Aortic smooth muscle cell (primary cell): ENCODE measurements around the gene SLC39A9. TPM values are rescaled to one million over a fixed set of nuclear protein-coding genes. Genes with fewer than 3 reads are reported as not detected.

Source experiments
- total RNA-seq: library from RNA; depleted of rRNA; stranded (reverse); fragments of >200 nt; gene quantifications from 2 replicates; pipeline ENCODE4 v1.2.3, GENCODE V29; 2014

Gene SLC39A9
- 118 and 127 TPM in 2 replicates for total RNA-seq

GRCh38 chr14:69398053-69398817, at the start of gene SLC39A9, which contains the start of gene ERH:
SLC39A9 (plus strand) TSS chr14:69398692; CDS start chr14:69399370, 678 bp downstream.
ERH (minus strand) TSS chr14:69398299; CDS start chr14:69398233, 66 bp downstream.

GRCh38 chr14:69484444-69485314, 86.2 kb downstream of the SLC39A9 start, which contains the start of gene PLEKHD1:
PLEKHD1 (plus strand) TSS chr14:69484728; CDS start chr14:69484966, 238 bp downstream.

Other genes with a start within 250 kb of the SLC39A9 start
- gene DCAF5, start 245.6 kb upstream of the SLC39A9 start, total RNA-seq, result 15.1 and 16.7 TPM in 2 replicates
- 16.6 and 16.7 TPM in 2 replicates for gene EXD2, start 207.2 kb upstream of the SLC39A9 start, total RNA-seq
- 1.8 and 2.5 TPM in 2 replicates for gene GALNT16, start 138.5 kb upstream of the SLC39A9 start, total RNA-seq
- gene ERH, start 393 bp upstream of the SLC39A9 start, total RNA-seq, result 270 and 284 TPM in 2 replicates
- 0.06 TPM in 1 of 2 replicates, not detected in the other for gene PLEKHD1, start 86.0 kb downstream of the SLC39A9 start, total RNA-seq
- gene CCDC177, start 176.2 kb downstream of the SLC39A9 start, total RNA-seq, result not detected in 2 replicates
- 5.3 and 8.0 TPM in 2 replicates for gene SUSD6, start 212.9 kb downstream of the SLC39A9 start, total RNA-seq